ENCODE data around the gene MTUS2.
"Not testable (repeated sequence)": the region's sequence is repeated elsewhere in the genome, so short reads cannot be mapped to it uniquely, and the experiment has no call there.

The MTUS2 gene

DNA sequence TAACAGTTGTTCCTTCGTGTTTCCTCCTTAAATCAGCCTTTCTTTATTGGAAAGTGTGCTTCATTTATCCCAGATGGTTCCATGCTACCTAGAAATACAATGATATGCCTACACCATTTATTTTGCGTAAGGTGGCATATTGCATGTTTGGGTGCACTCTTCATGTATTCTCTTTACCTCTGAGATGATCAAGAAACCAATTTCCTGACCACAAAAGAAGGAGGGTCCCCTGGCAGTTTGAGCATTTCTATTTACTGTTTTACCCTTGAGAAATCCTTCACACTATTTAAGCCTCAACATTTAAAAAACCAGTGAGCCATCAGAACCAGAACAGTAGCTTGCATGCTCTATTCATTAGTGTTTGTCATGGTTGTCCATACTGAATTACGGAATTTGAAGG is 354.0 kb downstream of the MTUS2 start:
- no peak for DNase-seq

DNA sequence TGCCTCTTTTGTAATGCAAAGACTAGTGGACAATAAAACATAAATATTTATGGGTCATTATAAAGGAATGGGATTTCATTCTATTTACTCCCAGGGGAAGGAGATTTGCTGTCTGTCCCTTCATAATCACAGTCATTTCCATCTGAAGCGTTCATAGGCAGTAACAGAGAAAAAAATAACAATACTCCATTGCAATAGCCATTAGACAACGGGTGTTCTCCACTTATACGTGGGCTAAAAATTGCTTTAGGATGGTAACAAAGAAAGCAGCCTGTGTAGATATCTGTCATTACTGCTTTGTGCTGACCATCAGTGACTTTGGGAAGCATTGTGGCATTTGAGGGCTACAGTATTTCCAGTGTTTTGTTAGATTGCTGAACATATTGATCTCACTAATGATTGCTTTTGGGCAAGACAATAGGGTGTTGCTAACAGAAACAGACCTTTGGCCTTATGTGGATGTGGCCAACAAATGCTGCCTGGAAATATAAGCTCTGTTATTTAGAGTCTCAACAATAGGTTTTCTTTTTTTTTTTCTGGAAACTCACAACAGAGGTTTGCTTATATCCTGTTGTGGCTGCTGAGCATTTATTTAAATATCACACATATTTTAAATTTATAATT is 355.2 kb downstream of the MTUS2 start:
- no peak for DNase-seq

GRCh38 chr13:29180055-29180454 is 359.9 kb downstream of the MTUS2 start:
- no peak for DNase-seq

GRCh38 chr13:29182216-29182615 is 362.1 kb downstream of the MTUS2 start:
- no peak for DNase-seq

- DNase-seq = no peak
These were observed 365.8 kb downstream of the MTUS2 start for GRCh38 chr13:29185926-29186325.

DNA sequence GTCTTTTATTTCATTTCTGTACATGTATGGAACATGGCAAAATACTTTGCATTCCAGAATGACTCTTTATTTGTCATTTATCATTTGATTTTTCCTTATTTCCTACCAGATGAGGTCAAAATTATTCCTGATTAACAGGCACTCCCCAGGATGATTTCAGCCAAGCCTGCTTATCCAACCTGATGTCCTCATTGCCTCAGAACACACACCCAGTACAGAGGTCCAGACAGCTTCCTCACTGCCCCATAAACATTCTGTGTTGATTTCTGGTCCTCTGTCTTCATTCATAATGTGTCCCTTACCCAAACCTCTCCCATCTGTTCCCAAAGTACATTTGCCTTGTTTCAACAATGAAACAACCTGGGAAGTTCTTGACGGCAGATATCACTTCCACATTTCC is 367.4 kb downstream of the MTUS2 start:
- no peak for DNase-seq

DNA sequence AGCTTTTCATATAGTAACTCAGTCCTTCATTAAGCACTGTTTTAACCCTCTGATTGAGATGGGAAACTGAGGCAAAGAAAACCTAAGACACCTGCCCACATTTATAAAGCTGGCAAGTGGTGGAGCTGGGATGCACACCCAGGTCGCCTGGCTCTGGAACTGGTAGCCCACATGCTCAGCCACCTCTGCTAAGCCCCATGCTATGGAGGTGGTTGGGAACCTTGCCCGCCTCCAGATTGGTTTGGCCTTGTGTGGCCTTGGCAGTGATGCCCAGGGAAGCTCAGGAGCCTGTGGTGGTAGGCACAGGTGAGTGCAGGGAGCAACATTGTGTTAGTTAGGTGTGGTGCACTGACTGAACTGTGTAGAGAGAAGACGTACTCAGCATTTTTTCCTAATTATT is 370.2 kb downstream of the MTUS2 start:
- DNase-seq = no peak

DNA sequence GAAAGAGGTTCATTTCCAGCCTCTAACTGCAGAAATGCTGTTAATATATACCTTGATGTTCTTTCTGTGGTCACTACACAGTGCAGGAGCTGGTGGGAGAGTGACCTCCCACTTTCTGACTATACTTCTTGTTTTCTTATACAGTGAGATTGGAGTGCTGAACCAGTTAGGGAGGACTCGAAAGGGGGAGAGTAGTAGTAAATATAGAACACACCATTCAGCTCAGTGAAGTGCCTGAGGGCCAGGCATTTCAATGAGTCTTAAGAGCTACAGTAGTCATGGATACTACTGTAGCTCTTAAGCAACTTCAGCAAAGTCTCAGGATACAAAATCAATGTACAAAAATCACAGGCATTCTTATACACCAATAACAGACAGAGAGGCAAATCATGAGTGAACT is 372.9 kb downstream of the MTUS2 start:
- DNase-seq = no peak

GRCh38 chr13:29195456-29195855 is 375.3 kb downstream of the MTUS2 start:
- DNase-seq = no peak

- no peak for DNase-seq
These were observed 376.4 kb downstream of the MTUS2 start for GRCh38 chr13:29196409-29197074.

DNA sequence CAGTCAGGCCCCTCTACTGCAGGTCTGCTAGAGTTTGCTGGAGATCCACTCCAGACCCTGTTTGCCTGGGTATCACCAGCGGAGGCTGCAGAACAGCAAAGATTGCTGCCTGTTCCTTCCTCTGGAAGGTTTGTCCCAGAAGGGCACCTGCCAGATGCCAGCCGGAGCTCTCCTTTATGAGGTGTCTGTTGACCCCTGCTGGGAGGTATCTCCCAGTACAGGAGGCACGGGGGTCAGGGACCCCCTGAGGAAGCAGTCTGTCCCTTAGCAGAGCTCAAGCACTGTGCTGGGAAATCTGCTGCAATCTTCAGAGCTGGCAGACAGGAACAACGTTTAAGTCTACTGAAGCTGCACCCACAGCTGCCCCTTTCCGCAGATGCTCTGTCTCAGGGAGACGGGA is 382.6 kb downstream of the MTUS2 start:
- DNase-seq = not testable (repeated sequence)

DNA sequence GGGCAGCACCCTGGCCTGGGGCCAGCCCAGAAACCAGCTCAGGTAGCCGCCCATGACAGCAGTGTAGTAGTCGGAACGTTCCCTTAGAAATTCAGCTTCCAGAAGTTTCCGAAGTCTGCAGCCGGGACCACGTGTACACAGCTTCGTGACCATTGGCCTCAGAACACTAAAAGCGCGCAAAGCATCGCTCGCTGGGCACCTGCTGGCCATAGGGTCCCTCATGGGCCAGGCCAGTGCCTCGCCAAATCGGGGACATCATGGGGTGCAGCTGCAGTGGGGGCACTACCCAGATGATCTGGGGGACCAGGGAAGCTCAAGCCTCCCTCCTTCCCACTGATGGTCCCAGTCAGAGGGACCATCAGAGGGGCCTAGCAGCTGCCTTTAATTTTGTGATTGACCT is 384.5 kb downstream of the MTUS2 start:
- no peak for DNase-seq

GRCh38 chr13:29210676-29211075 is 390.5 kb downstream of the MTUS2 start:
- DNase-seq = no peak

GRCh38 chr13:29211162-29211561 is 391.0 kb downstream of the MTUS2 start:
- DNase-seq = not testable (repeated sequence)

- DNase-seq = no peak
These were observed 402.3 kb downstream of the MTUS2 start for GRCh38 chr13:29222458-29222857.

DNA sequence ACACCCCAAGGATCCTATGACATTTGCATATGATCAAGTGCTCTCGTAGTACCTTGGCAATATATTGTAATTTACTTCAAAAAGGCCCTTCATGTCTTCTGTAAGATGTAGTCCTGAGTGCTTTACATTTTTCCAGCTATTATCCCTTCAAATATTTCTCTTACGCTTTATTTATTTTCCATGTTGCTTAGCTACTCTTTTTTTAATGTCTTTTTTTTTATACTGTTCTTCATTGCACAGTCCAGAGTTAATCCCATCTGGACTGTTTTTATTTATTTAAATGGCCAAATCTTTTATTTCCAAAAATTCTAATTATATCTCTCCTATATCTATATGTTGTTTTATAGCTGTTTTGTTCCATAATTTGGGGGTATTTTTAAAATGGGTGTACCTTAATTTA is 404.1 kb downstream of the MTUS2 start:
- DNase-seq = no peak

DNA sequence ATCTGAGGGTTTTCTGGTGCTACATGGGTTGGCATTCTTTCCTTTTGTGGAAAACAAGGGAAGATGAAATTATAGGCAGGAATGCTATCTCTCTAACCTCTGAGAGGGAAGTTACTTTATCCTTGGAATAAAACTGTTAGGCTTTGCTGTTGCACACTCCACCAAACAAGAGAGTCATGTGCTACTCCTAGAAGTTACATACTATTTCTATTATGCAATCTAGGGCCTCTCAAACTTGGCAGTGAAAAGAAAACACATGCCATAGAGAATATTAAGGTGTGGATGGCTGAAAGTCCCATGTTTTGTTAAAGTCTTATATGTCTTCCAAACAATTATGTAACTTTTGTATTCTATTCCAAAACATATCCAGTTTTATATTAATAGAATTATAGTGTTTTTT is 407.4 kb downstream of the MTUS2 start:
- no peak for DNase-seq

DNA sequence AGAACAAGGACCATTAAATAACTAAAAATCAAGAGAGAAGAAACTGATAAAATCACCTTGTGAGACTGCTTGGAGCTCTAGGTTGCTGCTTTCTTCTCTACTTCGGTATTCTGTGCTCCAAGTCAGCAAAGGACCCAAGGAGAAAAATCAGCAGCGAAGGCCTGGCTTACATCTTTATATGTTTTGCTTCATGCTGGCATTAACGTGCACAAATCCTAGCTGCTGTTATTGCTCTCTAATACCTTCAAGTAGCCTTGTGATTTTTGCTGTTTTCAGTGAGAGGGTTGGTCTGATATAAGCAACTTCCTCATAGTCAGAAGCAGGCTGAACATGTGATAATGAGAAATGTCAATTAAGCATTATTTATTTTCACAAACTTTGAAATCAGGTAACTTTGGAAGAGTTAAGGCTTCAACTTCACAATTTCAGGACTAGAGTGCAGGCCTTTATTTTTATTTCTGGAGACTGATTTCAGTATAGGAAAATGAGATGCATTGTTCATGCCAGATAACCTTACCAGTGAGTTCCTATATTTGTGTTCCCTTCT is 410.2 kb downstream of the MTUS2 start:
- no peak for DNase-seq

DNA sequence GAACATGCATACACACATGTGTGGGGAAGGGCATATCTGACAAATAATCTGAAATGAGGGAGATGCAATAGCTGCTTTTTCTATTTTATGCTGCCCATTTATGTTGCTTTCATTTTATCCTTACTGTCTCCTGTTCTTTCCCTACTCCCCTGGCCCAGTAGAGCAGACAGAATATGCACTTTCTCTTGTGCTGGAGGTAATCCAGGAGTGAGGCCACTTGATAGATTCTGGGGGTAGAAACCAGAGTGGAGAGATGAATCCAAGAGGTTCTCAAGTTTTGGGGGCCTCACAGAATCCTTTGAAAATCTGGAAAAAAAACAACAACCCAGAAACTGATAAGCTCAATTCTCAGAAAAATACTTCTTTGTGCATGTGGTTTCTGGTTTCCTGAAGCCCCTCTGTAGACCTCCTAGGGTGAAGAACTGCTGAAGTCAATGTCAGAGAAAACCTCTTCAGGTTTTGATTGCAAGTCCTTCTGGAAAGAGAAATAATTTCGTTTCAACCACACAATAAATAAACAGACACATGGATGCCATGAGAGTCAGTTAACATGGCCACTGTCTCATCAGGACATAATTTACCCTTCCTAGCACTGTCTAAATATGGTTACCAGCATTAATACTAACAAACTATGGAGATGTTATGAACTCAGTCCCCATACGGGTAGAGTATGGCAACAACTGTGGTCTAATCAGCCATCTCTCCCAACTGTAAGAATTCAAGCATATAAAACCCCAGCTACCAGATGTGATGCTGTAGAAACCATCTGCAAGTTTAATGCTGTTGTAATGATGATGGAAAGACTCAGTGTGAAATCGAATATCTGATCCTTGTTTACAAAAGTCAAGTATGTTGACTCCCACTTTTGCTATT is 419.8 kb downstream of the MTUS2 start:
- DNase-seq = no peak

GRCh38 chr13:29254626-29255370 is 434.7 kb downstream of the MTUS2 start:
- no peak for DNase-seq

GRCh38 chr13:29255567-29255966 is 435.4 kb downstream of the MTUS2 start:
- no peak for DNase-seq

DNA sequence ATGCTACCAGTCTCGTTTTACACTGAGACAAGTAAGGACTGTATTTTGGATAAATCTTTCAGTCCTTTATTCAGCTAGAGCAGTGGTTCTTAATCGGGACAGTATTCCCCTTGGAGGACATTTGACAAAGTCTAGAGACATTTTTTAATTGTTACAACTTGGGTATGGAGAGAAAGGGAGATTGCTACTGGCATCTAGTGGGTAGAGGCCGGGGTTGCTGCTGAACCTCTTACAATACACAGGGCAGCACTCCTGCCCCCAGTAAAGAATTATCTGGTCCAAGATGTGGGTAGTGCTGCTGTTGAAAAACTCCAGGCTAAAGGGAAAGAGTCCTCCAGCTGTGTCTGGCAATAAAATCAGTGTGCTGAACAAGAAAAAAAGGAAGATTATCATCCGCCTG is 440.5 kb downstream of the MTUS2 start:
- DNase-seq = no peak

DNA sequence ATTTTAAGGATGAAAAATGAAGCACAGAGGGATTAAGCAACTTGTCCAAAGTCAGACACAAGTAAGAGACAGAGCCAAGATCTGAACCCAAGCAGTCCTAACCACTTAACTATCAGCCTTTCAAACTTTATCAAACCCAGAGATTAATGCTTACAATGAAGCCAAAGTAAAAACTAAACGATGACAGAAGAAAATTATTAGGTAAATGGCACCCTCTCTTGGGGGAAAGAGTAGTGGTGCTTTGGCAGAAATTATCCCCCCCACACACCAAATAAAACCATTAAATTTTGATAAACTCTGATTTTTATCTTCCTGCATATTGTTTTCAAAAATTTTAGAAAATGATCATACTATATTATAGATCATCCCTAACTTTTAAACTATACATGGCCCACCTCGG is 446.1 kb downstream of the MTUS2 start:
- no peak for DNase-seq
